ENCODE measurements around the gene RBM25.
"Not testable (repeated sequence)": the region's sequence is repeated elsewhere in the genome, so short reads cannot be mapped to it uniquely, and the experiment has no call there.

RBM25 gene

DNA sequence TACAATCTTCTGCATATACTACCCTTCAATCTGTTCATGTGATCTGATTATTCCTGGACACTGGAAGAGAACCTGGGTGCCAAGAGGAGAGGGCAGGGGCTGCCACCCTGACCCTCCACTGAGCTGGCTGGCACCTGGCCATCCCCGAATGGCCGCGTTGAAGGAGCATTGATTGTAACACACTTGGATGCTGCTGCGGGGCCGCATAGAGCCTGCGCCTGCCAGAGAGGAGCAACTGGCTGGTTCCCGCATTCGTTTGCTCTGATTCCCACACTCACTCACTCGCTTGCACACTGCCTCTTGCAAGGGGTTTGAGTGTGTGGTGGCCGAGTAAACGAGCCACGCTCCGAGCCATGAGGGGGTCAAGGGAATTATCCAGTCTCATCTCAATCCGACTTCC lies 110.4 kb downstream of the RBM25 start:
- DNase-seq (ENCODE audit: low read depth), result no peak

GRCh38 chr14:73169855-73170254 lies 111.5 kb downstream of the RBM25 start:
- DNase-seq (ENCODE audit: low read depth), result not testable (repeated sequence)

DNA sequence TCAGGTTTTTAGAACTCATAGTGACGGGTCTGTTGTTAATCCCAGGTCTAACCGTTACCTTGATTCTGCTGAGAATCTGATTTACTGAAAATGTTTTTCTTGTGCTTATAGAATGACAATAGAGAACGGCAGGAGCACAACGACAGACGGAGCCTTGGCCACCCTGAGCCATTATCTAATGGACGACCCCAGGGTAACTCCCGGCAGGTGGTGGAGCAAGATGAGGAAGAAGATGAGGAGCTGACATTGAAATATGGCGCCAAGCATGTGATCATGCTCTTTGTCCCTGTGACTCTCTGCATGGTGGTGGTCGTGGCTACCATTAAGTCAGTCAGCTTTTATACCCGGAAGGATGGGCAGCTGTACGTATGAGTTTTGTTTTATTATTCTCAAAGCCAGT lies 112.4 kb downstream of the RBM25 start:
- DNase-seq (ENCODE audit: low read depth), result no peak

DNA sequence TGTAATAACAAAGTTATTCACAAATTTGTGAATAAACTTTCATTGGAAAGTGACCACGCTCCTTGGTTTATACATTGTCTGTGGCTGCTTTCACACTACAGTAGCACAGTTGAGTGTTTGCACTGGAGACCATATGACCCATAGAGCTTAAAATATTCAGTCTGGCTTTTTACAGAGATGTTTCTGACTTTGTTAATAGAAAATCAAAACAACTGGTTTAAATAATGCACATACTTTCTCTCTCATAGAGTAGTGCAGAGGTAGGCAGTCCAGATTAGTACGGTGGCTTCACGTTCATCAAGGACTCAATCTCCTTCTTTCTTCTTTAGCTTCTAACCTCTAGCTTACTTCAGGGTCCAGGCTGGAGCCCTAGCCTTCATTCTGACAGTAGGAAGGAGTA lies 114.2 kb downstream of the RBM25 start:
- DNase-seq (ENCODE audit: low read depth), result no peak

DNA sequence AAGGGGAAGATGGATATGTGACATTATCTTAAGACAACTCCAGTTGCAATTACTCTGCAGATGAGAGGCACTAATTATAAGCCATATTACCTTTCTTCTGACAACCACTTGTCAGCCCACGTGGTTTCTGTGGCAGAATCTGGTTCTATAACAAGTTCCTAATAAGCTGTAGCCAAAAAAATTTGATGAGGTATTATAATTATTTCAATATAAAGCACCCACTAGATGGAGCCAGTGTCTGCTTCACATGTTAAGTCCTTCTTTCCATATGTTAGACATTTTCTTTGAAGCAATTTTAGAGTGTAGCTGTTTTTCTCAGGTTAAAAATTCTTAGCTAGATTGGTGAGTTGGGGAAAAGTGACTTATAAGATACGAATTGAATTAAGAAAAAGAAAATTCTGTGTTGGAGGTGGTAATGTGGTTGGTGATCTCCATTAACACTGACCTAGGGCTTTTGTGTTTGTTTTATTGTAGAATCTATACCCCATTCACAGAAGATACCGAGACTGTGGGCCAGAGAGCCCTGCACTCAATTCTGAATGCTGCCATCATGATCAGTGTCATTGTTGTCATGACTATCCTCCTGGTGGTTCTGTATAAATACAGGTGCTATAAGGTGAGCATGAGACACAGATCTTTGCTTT lies 114.9 kb downstream of the RBM25 start:
- DNase-seq (ENCODE audit: low read depth), result peak; percentile 72

All from ELR (cell line).